ENCODE data around the gene RNF224. TPM values are rescaled to one million over a fixed set of nuclear protein-coding genes. Genes with fewer than 3 reads are reported as not detected.

Gene RNF224
- total RNA-seq, 1 experiment from 2014 or later = 0.27 TPM

GRCh38 chr9:137228506-137228967, 1.2 kb downstream of the RNF224 start:
- intact Hi-C loops (cut with micrococcal nuclease; ENCODE audit: unreplicated experiment) = no loop called here
- H3K27me3 ChIP-seq (replicated peaks; ENCODE audit: control insufficient read depth, insufficient read depth, low read length) = no peaks in the 10 kb centered on the region
- H3K27ac Mint-ChIP-seq (ENCODE audit: unreplicated experiment) = no peak overlapping the region
- no peaks in the 10 kb centered on the region for H3K9me3 Mint-ChIP-seq (ENCODE audit: unreplicated experiment)
- no peak overlapping the region for H3K4me3 Mint-ChIP-seq (ENCODE audit: unreplicated experiment)
- TF ChIP-seq, protein P1, sequence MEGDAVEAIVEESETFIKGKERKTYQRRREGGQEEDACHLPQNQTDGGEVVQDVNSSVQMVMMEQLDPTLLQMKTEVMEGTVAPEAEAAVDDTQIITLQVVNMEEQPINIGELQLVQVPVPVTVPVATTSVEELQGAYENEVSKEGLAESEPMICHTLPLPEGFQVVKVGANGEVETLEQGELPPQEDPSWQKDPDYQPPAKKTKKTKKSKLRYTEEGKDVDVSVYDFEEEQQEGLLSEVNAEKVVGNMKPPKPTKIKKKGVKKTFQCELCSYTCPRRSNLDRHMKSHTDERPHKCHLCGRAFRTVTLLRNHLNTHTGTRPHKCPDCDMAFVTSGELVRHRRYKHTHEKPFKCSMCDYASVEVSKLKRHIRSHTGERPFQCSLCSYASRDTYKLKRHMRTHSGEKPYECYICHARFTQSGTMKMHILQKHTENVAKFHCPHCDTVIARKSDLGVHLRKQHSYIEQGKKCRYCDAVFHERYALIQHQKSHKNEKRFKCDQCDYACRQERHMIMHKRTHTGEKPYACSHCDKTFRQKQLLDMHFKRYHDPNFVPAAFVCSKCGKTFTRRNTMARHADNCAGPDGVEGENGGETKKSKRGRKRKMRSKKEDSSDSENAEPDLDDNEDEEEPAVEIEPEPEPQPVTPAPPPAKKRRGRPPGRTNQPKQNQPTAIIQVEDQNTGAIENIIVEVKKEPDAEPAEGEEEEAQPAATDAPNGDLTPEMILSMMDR (IDR thresholded peaks at IDR 0.05; ENCODE audit: insufficient read depth in 1 of 2, low read depth in 1 of 2, low read length in 1 of 2, severe bottlenecking in 1 of 2, unreplicated experiment in 1 of 2) = no peak
- POLR2A ChIA-PET = no interaction called here
- H3K4me3 ChIP-seq (ENCODE audit: low read depth, low read length) = no peak overlapping the region
- peaks cover 38% of the 10 kb centered on the region for H3K4me1 ChIP-seq
- no peak for DNase-seq
- H3K9me3 ChIP-seq = no peaks in the 10 kb centered on the region
- CTCF ChIA-PET = interaction anchor here (1.7 kb wide), 1 partner anchor 14 kb away, joined by 8 read pairs; no protein-coding TSS in a partner anchor
- no TSS peak for BruUV-seq (replicated peaks)
- peaks cover 13% of the 10 kb centered on the region for H3K4me1 Mint-ChIP-seq (ENCODE audit: low read depth, unreplicated experiment)
- H3K27me3 Mint-ChIP-seq (ENCODE audit: insufficient read depth, unreplicated experiment) = no peaks in the 10 kb centered on the region
- H3K36me3 Mint-ChIP-seq (ENCODE audit: insufficient read depth, unreplicated experiment) = peaks cover 2% of the 10 kb centered on the region
- no peaks in the 10 kb centered on the region for H3K36me3 ChIP-seq (ENCODE audit: control insufficient read depth, insufficient read depth, low read length)

GRCh38 chr9:137228968-137229896, 1.9 kb downstream of the RNF224 start:
- no peak for DNase-seq
- Mint-ChIP-seq H3K27ac (ENCODE audit: unreplicated experiment) (no peak overlapping the region), H3K4me1 (ENCODE audit: low read depth, unreplicated experiment) (peaks cover 13% of the 10 kb centered on the region), H3K4me3 (ENCODE audit: unreplicated experiment) (no peak overlapping the region), H3K27me3 (ENCODE audit: insufficient read depth, unreplicated experiment) (no peaks in the 10 kb centered on the region), H3K9me3 (ENCODE audit: unreplicated experiment) (no peaks in the 10 kb centered on the region), H3K36me3 (ENCODE audit: insufficient read depth, unreplicated experiment) (peaks cover 4% of the 10 kb centered on the region)
- H3K9me3 ChIP-seq = no peaks in the 10 kb centered on the region
- TF ChIP-seq, protein P1 (IDR thresholded peaks at IDR 0.05; ENCODE audit: insufficient read depth in 1 of 2, low read depth in 1 of 2, low read length in 1 of 2, severe bottlenecking in 1 of 2, unreplicated experiment in 1 of 2) = no peak
- no peaks in the 10 kb centered on the region for H3K36me3 ChIP-seq (ENCODE audit: control insufficient read depth, insufficient read depth, low read length)
- H3K27me3 ChIP-seq (replicated peaks; ENCODE audit: control insufficient read depth, insufficient read depth, low read length) = no peaks in the 10 kb centered on the region
- ChIA-PET CTCF (interaction anchor here (0.6 to 0.7 kb wide), 2 partner anchors 11 to 180 kb away, joined by 3 to 5 read pairs; no protein-coding TSS in a partner anchor), POLR2A (interaction anchor here (0.6 to 0.7 kb wide), 2 partner anchors 12 to 59 kb away, joined by 3 to 4 read pairs; partner anchors contain the start of gene TUBB4B)
- H3K4me3 ChIP-seq (ENCODE audit: low read depth, low read length) = no peak overlapping the region
- intact Hi-C loops (cut with micrococcal nuclease; ENCODE audit: unreplicated experiment) = no loop called here
- H3K4me1 ChIP-seq = peaks cover 38% of the 10 kb centered on the region
- no TSS peak for BruUV-seq (replicated peaks)

DNA sequence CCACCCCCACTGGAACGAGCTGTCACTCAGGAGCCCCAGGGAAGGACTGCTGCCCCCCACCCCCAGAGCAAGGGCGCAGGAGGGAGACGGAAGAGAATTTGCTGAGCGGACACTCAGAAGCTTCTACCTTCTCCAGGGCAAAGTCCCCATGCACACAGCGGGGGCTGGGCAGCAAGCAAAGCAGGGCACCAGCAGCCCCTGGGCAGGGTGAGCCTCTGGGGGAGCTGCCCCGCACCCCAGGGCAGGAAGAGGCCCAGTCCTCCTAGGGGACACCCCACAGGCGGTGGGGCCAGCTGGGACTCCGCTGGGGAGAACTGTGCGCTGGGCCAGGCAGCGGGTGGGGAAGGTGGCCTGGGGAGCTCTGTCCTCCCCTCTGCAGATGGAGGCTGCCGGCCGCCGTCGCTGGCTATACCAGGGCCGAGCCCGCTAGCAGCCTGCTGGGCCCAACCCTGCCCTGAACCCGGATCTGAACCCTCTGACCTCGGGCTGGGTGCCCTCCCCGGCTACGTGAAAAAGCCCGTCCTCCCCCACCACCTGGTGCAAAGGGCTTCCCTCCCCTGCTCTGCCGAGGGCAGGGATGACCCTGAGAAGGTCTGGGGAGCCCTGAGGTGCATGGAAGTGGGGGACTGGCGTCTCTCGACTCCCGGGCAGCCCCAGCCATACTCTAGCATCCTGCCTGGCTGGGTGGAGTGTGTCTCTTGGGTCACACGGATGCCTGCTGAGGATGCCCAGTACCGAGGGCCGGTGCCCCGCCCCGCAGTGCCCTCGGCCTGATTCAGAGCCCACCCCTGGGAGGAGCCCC, 2.8 kb downstream of the RNF224 start:
- ChIA-PET POLR2A (interaction anchor here (0.6 to 0.7 kb wide), 2 partner anchors 11 to 60 kb away, joined by 3 to 4 read pairs; partner anchors contain the start of gene TUBB4B), CTCF (interaction anchor here (0.6 to 0.7 kb wide), 2 partner anchors 10 to 181 kb away, joined by 3 to 5 read pairs; no protein-coding TSS in a partner anchor)
- Mint-ChIP-seq H3K36me3 (ENCODE audit: insufficient read depth, unreplicated experiment) (peaks cover 9% of the 10 kb centered on the region), H3K4me3 (ENCODE audit: unreplicated experiment) (no peak overlapping the region), H3K27me3 (ENCODE audit: insufficient read depth, unreplicated experiment) (no peaks in the 10 kb centered on the region), H3K9me3 (ENCODE audit: unreplicated experiment) (no peaks in the 10 kb centered on the region), H3K4me1 (ENCODE audit: low read depth, unreplicated experiment) (peaks cover 18% of the 10 kb centered on the region), H3K27ac (ENCODE audit: unreplicated experiment) (no peak overlapping the region)
- H3K36me3 ChIP-seq (ENCODE audit: control insufficient read depth, insufficient read depth, low read length) = no peaks in the 10 kb centered on the region
- H3K4me1 ChIP-seq = peaks cover 38% of the 10 kb centered on the region
- TF ChIP-seq, protein P1 (IDR thresholded peaks at IDR 0.05; ENCODE audit: insufficient read depth in 1 of 2, low read depth in 1 of 2, low read length in 1 of 2, severe bottlenecking in 1 of 2, unreplicated experiment in 1 of 2) = no peak
- no peaks in the 10 kb centered on the region for H3K9me3 ChIP-seq
- intact Hi-C loops (cut with micrococcal nuclease; ENCODE audit: unreplicated experiment) = no loop called here
- DNase-seq = no peak
- BruUV-seq (replicated peaks) = no TSS peak
- no peaks in the 10 kb centered on the region for H3K27me3 ChIP-seq (replicated peaks; ENCODE audit: control insufficient read depth, insufficient read depth, low read length)
- no peak overlapping the region for H3K4me3 ChIP-seq (ENCODE audit: low read depth, low read length)

Data from Caco-2 (cell line).